ENCODE measurements around the gene ELOA.

Gene ELOA

GRCh38 chr1:23803674-23804073 is 60.4 kb downstream of the ELOA start:
- no peak for DNase-seq

- no peak for DNase-seq
Observed at GRCh38 chr1:23804183-23804835, 61.0 kb downstream of the ELOA start.

GRCh38 chr1:23805025-23805424 is 61.8 kb downstream of the ELOA start:
- no peak for DNase-seq

GRCh38 chr1:23806280-23806679 is 63.0 kb downstream of the ELOA start:
- no peak for DNase-seq

GRCh38 chr1:23807453-23807852 is 64.2 kb downstream of the ELOA start:
- DNase-seq = peak; percentile 67

- peak; percentile 79 for DNase-seq
Observed at GRCh38 chr1:23809751-23810171, 66.5 kb downstream of the ELOA start.

- DNase-seq = peak; percentile 78
Observed at GRCh38 chr1:23810818-23811540, 67.7 kb downstream of the ELOA start.

Measured in GDM1 (cell line).